ENCODE results near the gene WIPF3.
"Not testable (repeated sequence)": the region's sequence is repeated elsewhere in the genome, so short reads cannot be mapped to it uniquely, and the experiment has no call there.

Gene WIPF3

GRCh38 chr7:29955075-29955792 is 148.9 kb downstream of the WIPF3 start:
- DNase-seq (ENCODE audit: low read depth), result no peak

GRCh38 chr7:29955799-29956486 is 149.6 kb downstream of the WIPF3 start:
- no peak for DNase-seq (ENCODE audit: low read depth)

- DNase-seq (ENCODE audit: low read depth), result no peak
These were observed 150.2 kb downstream of the WIPF3 start for GRCh38 chr7:29956487-29956836.

- no peak for DNase-seq (ENCODE audit: low read depth)
These were observed 151.4 kb downstream of the WIPF3 start for GRCh38 chr7:29957521-29958310.

GRCh38 chr7:29958667-29959358 is 152.5 kb downstream of the WIPF3 start:
- no peak for DNase-seq (ENCODE audit: low read depth)

- DNase-seq (ENCODE audit: low read depth), result not testable (repeated sequence)
These were observed 155.3 kb downstream of the WIPF3 start for GRCh38 chr7:29961611-29962010.

GRCh38 chr7:29962035-29962434 is 155.7 kb downstream of the WIPF3 start:
- no peak for DNase-seq (ENCODE audit: low read depth)

GRCh38 chr7:29965030-29965429 is 158.7 kb downstream of the WIPF3 start:
- no peak for DNase-seq (ENCODE audit: low read depth)

Data from iris pigment epithelial cell (primary cell).